ENCODE data around the gene PIK3CG.

PIK3CG gene

DNA sequence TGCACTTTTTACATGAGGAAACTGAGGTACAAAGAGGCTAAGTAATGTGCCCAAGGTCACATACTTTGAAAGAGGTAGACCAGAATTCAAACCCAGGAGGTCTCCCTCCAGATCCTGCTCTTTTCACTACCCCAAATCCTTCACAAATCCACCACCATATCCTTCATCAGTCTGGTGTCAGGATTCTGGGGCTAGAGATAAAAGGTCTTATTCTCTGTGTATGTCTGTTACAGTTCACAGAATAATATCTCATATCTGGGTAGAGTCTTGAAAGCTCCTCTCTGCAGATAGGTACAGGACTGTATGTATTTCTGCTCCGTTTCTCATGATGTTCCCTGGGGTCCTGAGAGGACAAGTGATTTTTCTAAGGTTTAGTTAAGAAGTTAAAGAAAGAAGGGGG is 4.9 kb downstream of the PIK3CG start:
- no peak for TF ChIP-seq CEBPB (IDR thresholded peaks at IDR 0.05)
- TF ChIP-seq EGR1 (IDR thresholded peaks at IDR 0.05): no peak
- no peak for TF ChIP-seq ZBTB7A (IDR thresholded peaks at IDR 0.05; ENCODE audit: low read depth)
- TF ChIP-seq NFIC (IDR thresholded peaks at IDR 0.05): no peak
- TF ChIP-seq TAF1 (IDR thresholded peaks at IDR 0.05; ENCODE audit: low read depth): no peak
- TF ChIP-seq, protein P1, sequence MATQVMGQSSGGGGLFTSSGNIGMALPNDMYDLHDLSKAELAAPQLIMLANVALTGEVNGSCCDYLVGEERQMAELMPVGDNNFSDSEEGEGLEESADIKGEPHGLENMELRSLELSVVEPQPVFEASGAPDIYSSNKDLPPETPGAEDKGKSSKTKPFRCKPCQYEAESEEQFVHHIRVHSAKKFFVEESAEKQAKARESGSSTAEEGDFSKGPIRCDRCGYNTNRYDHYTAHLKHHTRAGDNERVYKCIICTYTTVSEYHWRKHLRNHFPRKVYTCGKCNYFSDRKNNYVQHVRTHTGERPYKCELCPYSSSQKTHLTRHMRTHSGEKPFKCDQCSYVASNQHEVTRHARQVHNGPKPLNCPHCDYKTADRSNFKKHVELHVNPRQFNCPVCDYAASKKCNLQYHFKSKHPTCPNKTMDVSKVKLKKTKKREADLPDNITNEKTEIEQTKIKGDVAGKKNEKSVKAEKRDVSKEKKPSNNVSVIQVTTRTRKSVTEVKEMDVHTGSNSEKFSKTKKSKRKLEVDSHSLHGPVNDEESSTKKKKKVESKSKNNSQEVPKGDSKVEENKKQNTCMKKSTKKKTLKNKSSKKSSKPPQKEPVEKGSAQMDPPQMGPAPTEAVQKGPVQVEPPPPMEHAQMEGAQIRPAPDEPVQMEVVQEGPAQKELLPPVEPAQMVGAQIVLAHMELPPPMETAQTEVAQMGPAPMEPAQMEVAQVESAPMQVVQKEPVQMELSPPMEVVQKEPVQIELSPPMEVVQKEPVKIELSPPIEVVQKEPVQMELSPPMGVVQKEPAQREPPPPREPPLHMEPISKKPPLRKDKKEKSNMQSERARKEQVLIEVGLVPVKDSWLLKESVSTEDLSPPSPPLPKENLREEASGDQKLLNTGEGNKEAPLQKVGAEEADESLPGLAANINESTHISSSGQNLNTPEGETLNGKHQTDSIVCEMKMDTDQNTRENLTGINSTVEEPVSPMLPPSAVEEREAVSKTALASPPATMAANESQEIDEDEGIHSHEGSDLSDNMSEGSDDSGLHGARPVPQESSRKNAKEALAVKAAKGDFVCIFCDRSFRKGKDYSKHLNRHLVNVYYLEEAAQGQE (IDR thresholded peaks at IDR 0.05; ENCODE audit: low read depth): no peak
- TF ChIP-seq TCF12 (IDR thresholded peaks at IDR 0.05; ENCODE audit: low read depth): no peak
- no peak for TF ChIP-seq FOXM1 (IDR thresholded peaks at IDR 0.05; ENCODE audit: borderline replicate concordance, low read depth)
- TF ChIP-seq, protein P2, sequence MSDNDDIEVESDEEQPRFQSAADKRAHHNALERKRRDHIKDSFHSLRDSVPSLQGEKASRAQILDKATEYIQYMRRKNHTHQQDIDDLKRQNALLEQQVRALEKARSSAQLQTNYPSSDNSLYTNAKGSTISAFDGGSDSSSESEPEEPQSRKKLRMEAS (IDR thresholded peaks at IDR 0.05): no peak
- TF ChIP-seq, protein P3, sequence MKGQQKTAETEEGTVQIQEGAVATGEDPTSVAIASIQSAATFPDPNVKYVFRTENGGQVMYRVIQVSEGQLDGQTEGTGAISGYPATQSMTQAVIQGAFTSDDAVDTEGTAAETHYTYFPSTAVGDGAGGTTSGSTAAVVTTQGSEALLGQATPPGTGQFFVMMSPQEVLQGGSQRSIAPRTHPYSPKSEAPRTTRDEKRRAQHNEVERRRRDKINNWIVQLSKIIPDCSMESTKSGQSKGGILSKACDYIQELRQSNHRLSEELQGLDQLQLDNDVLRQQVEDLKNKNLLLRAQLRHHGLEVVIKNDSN (IDR thresholded peaks at IDR 0.05): no peak

DNA sequence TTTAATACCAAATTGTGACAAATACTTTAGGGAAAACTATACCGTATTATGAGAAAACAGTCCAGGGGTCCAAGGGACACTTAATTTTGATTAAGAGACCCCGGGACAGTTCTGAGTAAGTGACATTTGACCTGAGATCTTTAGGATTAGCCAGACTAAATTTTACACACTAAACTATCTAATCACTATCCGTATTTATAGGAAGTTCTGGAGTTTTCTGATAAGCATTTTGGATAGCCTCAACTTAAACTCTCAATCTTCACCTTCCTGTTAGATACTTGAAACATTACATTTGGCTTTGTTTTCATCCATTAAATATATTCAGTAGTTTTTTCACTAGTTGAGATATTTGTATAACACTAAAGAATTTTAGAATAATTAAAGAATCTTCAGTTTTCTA is 5.4 kb downstream of the PIK3CG start:
- TF ChIP-seq FOXM1 (IDR thresholded peaks at IDR 0.05; ENCODE audit: borderline replicate concordance, low read depth) (no peak), TEAD4 (IDR thresholded peaks at IDR 0.05) (no peak), TCF12 (IDR thresholded peaks at IDR 0.05; ENCODE audit: low read depth) (no peak), RAD21 (IDR thresholded peaks at IDR 0.05; ENCODE audit: low read depth) (no peak), EGR1 (IDR thresholded peaks at IDR 0.05) (no peak), ZBTB7A (IDR thresholded peaks at IDR 0.05; ENCODE audit: low read depth) (no peak), EP300 (IDR thresholded peaks at IDR 0.05; ENCODE audit: borderline replicate concordance) (no peak), CEBPB (IDR thresholded peaks at IDR 0.05) (no peak)
- TF ChIP-seq, protein P1 (IDR thresholded peaks at IDR 0.05; ENCODE audit: low read depth): no peak
- TF ChIP-seq, protein P2 (IDR thresholded peaks at IDR 0.05): no peak
- TF ChIP-seq, protein P3 (IDR thresholded peaks at IDR 0.05): no peak

DNA sequence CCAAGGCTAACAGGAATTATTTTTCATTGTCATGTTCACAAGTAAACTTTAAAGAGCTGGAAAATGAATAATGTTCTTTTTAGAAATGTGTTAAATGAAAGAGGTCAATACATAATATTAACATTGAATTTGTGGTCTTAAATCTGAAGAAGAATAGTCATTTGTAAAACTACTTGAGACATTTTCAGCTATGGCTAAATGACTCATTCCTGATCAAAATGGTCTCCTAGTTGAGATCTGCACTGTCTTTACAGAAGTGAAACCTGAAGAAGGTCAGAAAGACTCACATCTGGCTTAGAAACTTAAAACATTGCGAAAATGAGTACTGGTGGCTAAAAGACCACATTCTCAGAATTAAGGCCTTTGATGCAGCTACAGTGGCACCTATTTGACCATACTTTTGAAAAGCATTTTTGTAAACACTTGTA is 5.9 kb downstream of the PIK3CG start:
- no peak for TF ChIP-seq TAF1 (IDR thresholded peaks at IDR 0.05; ENCODE audit: low read depth)
- no peak for TF ChIP-seq CREB1 (IDR thresholded peaks at IDR 0.05; ENCODE audit: low read depth)
- TF ChIP-seq, protein P2 (IDR thresholded peaks at IDR 0.05): no peak
- no peak for TF ChIP-seq NFIC (IDR thresholded peaks at IDR 0.05)
- no peak for TF ChIP-seq TEAD4 (IDR thresholded peaks at IDR 0.05)
- no peak for TF ChIP-seq TCF12 (IDR thresholded peaks at IDR 0.05; ENCODE audit: low read depth)
- TF ChIP-seq CEBPB (IDR thresholded peaks at IDR 0.05): no peak
- TF ChIP-seq RAD21 (IDR thresholded peaks at IDR 0.05; ENCODE audit: low read depth): no peak
- no peak for TF ChIP-seq ZBTB7A (IDR thresholded peaks at IDR 0.05; ENCODE audit: low read depth)
- TF ChIP-seq, protein P3 (IDR thresholded peaks at IDR 0.05): no peak
- TF ChIP-seq YY1 (IDR thresholded peaks at IDR 0.05; ENCODE audit: low read depth): no peak
- no peak for TF ChIP-seq EGR1 (IDR thresholded peaks at IDR 0.05)
- TF ChIP-seq, protein P1 (IDR thresholded peaks at IDR 0.05; ENCODE audit: low read depth): no peak
- no peak for TF ChIP-seq EP300 (IDR thresholded peaks at IDR 0.05; ENCODE audit: borderline replicate concordance)
- no peak for TF ChIP-seq FOXM1 (IDR thresholded peaks at IDR 0.05; ENCODE audit: borderline replicate concordance, low read depth)

Measured in Ishikawa (cell line).